Occipital lobe (tissue), 2 donors: ENCODE measurements around the gene OPN4. TPM values are rescaled to one million over a fixed set of nuclear protein-coding genes. Genes with fewer than 3 reads are reported as not detected.
A peak's percentile ranks its signal among the peaks of the same experiment; 100 is the strongest.

ENCODE experiments used
- DNase-seq: peaks from one replicate; lab custom pipeline; 2025; lab: John Stamatoyannopoulos, UW
- total RNA-seq: library from RNA; depleted of rRNA; stranded (reverse); fragments of >200 nt; gene quantifications from one replicate; pipeline ENCODE4 v1.2.3, GENCODE V29; 2014

The OPN4 gene
- total RNA-seq, 1 donor from 2014 or later, result not detected

GRCh38 chr10:86678999-86679792 is 24.8 kb downstream of the OPN4 start:
- no peak for DNase-seq

GRCh38 chr10:86681047-86681446 is 26.7 kb downstream of the OPN4 start:
- DNase-seq, result no peak

DNA sequence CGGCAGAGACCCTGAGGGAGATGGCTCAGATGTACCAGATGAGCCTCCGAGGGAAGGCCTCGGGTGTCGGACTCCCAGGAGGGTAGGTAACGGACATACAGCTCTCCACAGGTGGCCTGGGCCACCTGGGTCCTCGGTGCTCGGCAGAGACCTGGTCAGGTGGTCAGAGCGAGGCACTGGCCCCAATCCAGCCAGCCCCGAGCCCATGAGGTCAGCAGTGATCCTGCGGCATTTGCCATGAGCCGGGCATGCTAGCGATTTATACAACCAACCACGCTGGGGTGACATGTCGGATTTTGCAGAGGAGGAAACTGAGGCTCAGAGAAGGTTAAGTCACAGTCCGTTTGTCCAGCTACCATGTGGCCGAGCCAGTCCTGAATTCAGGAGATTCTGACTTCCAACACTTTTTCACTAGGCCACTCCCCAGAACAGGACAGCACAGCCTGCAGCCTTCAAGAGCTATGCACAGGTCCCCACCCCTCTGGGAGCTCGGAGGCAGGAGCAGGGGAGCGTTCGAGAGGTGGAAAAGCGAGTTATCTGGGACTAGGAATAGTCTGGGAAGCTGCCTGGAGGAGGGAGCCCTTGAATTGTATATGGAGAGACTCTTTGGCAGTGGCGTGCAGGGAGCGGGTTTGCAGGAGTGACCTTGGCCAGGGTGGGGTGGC is 27.5 kb downstream of the OPN4 start:
- DNase-seq, result no peak

DNA sequence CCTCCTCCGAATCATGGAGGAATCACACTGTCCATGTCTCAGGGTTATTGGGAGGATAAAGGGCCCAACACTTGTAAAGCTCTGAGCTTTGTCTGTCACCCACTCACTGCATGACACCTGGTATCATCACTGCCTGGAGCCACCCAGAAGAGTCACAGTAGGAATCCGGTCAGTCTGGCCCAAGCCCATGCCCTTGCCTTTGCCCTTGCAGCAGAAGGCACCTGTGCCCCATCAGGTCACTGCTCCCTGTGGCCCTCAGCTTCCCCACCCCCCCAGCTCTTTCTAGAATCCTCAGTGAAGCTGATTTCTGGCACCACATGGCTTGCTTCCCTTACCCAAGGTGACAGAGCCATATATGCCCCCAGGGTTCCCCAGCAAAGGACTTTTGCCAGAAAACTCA is 28.3 kb downstream of the OPN4 start:
- DNase-seq, result no peak

- DNase-seq, result peak; percentile 15
These were observed 30.2 kb downstream of the OPN4 start for GRCh38 chr10:86684331-86685097.

DNA sequence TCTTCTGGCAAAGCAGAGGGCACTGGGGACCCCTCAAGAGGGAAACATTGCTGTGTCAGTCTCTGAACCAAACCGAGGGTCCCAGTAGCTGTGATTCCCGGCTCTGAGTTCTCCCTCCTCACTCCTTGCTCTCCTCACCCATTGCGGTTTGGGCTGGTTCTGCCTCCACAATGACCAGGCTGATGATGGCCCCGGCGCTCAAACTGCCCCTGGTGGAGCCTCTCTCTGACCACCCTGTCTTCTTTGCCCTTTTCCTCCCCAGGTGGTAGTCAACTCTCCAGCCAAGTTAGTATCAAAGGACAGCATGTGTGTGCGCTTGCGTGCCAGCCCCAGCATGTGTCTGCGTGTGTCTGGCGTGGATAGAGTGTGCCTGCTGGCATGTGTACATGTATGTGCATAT is 31.1 kb downstream of the OPN4 start:
- no peak for DNase-seq

- DNase-seq, result no peak
These were observed 31.7 kb downstream of the OPN4 start for GRCh38 chr10:86685893-86686632.

GRCh38 chr10:86686972-86687371 is 32.6 kb downstream of the OPN4 start:
- DNase-seq, result no peak

DNA sequence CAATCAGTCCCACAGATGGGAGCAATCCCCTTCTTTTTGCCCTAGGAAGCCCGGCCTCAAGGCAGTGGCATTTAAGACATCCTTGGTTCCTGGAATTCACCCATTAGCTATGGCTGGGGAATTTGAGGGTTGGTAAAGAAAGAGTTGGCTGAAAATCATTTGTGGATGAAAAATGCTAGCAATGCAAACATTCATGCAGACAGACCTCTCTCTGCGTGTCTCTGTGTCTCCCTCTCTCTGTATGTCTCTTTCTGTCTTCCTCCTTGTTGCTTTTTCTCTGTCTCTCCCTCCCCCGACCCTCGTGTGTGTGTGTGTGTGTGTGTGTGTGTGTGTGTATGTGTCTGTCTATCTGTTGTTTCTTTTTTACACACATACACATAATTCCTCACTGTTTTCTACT is 33.4 kb downstream of the OPN4 start:
- DNase-seq, result no peak

GRCh38 chr10:86688398-86688921 is 34.1 kb downstream of the OPN4 start:
- DNase-seq, result peak; percentile 20

GRCh38 chr10:86689146-86689545 is 34.8 kb downstream of the OPN4 start:
- DNase-seq, result no peak

DNA sequence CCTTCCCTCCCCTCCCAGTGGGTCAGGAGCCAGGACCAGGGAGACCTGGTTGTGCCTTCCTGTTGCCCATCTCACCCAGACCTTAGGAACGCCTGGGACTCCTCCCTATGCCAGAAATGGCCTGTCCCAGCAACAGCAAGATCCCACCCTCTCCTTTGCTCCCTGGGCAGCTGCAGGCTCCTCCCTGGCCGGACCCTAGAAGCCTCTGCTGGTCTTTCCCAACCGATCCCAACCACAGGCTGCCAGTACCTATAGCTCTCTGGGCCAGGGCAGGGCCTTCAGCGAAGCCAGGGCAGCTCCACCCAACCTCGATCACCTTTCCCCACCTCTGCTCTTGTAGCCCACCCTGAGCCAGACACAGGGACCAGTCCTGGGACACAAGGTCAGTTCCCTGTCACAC is 35.9 kb downstream of the OPN4 start:
- no peak for DNase-seq

- DNase-seq, result no peak
These were observed 36.3 kb downstream of the OPN4 start for GRCh38 chr10:86690657-86691084.

DNA sequence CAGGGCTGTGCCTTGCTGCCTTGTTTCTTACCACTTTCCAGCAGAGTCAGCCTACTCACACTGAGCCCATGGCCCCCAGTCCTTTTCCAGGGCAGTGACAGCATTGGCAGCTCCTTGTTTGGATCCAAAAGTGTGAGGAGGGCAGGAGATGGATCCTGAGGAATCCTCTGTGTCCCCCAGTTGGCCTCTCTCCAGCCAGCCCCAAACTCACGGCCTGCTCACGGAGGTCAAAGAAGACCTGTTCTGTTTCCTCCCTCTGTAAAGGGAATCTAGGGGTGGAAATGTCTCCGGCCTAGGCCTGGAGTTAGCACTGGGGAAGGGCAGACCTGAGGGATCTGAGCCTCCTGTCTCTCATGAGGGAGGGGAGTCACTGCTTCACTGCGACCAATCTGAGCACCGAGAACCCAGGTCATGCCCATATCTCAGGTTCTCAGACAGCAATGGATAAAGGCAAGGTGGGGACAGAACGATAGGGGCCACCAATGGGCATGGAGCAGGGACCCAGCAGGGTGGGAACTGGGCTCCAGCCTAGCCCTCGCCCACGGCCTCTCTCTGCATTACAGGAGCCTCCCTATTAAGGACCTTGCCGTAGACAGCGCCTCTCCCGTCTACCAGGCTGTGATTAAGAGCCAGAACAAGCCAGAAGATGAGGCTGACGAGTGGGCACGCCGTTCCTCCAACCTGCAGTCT is 37.1 kb downstream of the OPN4 start:
- DNase-seq, result no peak

DNA sequence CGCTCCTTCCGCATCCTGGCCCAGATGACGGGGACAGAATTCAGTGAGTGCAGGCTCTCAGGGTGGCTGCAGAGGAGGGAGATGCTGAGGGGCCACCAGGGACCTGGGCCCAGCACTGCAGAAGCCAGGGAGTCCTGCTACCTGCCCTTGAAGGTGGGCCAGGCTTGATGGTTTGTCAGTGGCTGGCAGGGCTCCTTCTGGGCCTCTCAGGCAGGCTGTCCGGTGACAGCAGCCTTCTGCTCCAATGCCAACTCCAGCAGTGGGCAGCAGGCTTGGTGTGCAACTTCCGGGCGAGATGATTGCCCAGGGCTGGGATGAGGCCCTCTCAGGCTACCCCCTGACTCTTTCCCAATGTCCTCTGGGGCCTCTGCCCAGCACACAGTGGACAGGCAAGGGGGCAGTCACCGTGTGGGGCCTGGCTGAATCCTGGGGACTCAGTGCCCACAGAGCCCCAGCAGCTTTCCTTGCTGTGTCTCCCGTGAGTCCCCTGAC is 37.7 kb downstream of the OPN4 start:
- no peak for DNase-seq

DNA sequence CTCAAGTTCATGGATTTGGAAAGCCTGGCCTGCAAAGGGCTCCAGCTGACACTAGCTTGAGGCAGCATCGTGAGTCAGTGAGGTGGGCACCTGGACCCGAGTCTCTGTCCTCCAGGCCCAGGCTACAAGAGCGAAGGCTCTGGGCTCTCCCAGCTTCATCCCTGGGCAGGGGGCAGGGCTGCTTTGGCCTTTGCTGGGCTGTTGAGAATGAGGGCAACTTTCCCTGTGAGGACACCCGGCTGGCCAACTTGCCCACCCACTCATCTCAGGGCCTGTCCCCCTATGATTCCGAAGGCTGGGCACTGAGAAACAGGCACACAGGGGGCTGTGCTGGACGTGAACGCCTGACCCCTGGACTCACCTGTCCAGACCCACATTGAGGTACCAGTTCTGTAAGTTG is 38.3 kb downstream of the OPN4 start:
- no peak for DNase-seq

GRCh38 chr10:86693275-86693674 is 38.9 kb downstream of the OPN4 start:
- no peak for DNase-seq

GRCh38 chr10:86693721-86694369 is 39.5 kb downstream of the OPN4 start:
- DNase-seq, result no peak

GRCh38 chr10:86698207-86698940 is 44.0 kb downstream of the OPN4 start:
- DNase-seq, result no peak
